Raji (cell line): ENCODE data around the gene DCANP1.

Experiments used
- POLR2A ChIP-seq: IDR thresholded peaks from 2 replicates; pipeline ENCODE4 v1.6.1; 2011; ENCODE audit warnings: low read depth, low read length, control low read depth; ENCODE audit not compliant: insufficient read depth

DCANP1 gene, protein sequence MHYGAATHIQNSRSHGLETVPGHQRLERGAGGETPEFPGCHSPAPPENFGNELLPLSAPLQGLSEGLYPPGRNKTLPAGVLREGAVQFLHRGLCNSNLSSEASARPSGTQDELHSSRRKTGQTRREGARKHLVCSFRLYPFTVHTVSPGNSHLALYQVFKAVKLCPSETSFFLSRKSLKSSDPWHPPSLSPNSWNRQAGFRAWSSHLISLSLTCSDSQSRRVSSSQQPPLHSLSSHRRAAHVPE

GRCh38 chr5:135447298-135447929 is at the start of gene DCANP1:
DCANP1 (minus strand) TSS chr5:135447348; CDS start chr5:135447108, 240 bp downstream.
- TF ChIP-seq POLR2A = no peak

DNA sequence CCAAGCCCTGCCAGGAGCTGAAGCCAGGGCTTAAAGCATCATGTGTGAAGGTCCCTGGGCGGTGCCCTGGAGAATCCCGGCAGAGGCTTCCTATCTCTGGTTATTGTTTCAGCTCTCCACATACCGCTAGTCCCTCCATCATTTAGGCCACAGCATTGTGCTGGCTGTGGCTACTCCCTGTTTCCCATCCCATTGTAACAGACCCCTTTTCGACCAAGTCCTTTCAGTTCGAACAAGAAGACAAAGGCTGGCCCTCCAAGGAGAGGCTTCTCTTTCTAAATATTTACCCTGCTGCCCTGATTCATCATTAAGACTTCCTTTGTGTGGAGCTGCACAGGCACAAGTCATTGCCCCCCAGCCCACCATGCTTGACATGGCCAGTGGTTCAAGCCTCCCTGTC is 47.0 kb upstream of the DCANP1 start:
- TF ChIP-seq POLR2A = no peak

DNA sequence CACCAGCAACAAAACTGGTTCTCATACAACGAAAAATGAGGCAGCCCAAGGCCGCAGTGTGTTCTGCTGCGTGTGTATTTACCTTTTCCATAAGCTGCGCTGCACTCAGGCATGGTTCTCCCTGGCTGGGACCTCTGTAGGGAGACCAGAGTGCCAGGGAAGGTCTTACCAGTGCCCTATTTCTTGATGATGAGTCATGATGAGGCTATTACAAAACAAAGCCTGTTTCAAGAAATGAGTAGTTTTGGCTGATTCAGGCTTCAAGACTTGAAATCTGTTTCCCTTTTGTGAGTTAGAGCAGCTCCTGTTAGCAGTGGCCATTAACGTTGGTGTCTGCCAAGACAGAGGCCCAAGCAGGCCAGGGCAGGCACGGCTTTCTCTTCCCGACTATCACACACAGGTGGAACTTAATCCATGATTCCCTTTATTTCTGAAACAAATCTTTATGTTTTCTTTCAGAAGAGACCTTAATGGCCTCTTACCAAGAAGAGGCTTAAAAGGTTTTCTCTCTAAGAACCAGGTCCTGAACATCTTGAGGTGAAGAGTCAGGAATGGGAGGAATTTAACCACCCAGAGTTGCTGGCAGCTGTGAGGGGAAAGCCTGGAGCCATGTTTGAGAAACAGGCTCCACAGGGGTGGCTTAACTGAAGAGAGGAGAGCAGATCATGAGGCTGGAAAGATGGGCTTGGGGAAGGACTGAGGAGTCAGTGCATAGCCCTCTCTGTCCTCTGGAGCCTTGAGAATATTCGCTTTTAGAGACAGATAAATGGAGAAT is 46.4 kb upstream of the DCANP1 start:
- no peak for TF ChIP-seq POLR2A

DNA sequence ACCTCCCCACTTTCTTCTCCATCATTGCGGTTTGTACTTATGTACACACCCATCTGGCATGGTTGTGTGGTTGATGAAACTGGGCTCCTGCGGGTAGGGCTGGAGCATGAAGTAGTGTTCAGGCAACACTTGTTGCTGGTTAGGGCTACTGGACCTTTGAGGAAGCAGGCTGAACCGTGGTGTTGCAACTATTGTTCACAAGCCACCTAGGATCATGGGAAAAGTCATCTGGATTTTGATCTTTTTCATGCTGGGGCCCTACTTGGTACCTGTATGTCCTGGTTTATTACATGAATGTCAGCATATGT is 45.1 kb upstream of the DCANP1 start:
- TF ChIP-seq POLR2A = no peak

- no peak for TF ChIP-seq POLR2A
Observed at GRCh38 chr5:135491552-135492318, 44.6 kb upstream of the DCANP1 start.

GRCh38 chr5:135491038-135491551 is 43.9 kb upstream of the DCANP1 start:
- no peak for TF ChIP-seq POLR2A

DNA sequence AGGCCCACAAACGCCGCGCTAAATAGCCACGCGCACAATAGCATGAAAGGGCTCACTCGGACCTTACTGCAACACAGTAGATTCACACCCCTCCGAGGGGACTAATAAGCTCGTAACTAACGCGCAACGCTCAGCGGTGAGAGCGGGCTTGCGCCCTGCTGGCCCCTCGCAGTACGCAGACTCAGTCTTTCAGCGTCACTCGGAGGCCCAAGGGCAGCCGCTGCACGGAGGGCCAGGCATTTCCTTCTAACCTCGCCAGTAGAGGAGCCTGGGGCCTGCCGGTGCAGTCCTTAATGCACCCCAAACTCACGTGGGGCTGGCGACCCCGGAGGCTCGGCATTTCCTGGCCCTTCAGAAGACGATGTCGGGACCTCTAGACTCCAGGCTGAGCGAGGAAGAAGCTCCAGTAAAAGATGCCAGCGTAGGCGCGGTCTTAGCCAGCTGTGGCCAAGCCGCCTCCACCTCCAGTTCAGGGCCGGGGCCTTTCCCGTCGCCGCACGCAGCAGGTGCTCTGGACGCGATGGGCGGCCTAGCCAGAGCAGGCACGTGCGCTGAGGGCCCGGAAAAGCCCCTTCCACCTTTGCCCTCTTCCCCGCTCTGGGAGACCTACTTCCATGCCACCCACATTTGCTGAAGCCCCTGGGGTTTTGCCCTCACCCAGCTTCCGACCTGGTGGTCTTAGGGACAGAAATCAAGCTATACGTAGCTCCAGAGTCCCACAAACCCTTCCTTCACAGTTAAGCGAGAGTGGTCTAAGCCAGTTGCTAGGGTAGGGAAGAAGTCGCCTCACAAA is 43.3 kb upstream of the DCANP1 start:
- no peak for TF ChIP-seq POLR2A

- no peak for TF ChIP-seq POLR2A
Observed at GRCh38 chr5:135489466-135490244, 42.5 kb upstream of the DCANP1 start.

DNA sequence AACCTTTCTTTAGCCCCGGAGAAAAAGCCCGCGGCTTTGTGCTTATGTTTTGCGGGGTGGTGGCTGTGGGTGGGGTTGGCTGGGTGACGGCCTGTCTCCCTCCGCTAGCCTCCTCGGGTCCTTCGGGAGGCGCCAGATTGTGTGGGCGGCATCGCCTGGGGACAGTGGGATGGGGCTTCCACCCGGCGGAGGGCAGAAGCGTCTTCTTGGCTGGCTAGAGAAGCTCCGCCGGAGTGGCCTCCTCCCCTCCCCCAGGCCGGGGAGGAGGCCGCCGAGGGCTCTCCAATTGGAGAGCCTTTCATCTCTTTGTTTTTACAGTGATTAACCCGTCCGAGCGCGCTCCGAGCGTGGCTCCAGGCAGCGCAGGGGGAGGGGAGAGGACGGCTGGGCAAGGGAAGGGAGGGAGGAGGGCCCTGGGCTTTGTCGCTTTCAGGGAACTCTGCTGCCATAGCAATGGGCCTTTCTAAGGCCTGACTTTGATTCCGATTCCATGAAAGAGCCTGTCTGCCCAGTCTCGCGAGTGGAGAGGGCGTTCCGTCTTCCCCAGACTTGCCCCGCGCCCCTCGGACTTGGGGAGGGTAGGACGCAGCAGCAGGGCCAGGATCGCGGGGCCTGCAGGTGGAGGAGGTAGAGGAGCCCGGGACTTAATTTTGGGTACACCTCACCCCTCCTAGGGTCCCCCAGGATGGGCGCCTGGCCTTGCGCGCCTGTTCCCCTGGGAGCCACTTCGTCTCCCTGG is 41.7 kb upstream of the DCANP1 start:
- TF ChIP-seq POLR2A = no peak

GRCh38 chr5:135487839-135488514 is 40.8 kb upstream of the DCANP1 start:
- no peak for TF ChIP-seq POLR2A

GRCh38 chr5:135487037-135487395 is 39.9 kb upstream of the DCANP1 start:
- no peak for TF ChIP-seq POLR2A

- no peak for TF ChIP-seq POLR2A
Observed at GRCh38 chr5:135486131-135487036, 39.2 kb upstream of the DCANP1 start.

GRCh38 chr5:135484674-135485086 is 37.5 kb upstream of the DCANP1 start:
- no peak for TF ChIP-seq POLR2A
